Psoas muscle (tissue), 8 donors: ENCODE results near the gene WDR64. TPM values are rescaled to one million over a fixed set of nuclear protein-coding genes. Genes with fewer than 3 reads are reported as not detected.
A peak's percentile ranks its signal among the peaks of the same experiment; 100 is the strongest.

Experiments used
- ATAC-seq, 4 donors: fragments of 200-7000 bp; cut with Tn5 transposase; one replicate each; pipeline ENCODE4 v1.9.1; 2020; ENCODE audit warnings: moderate library complexity in 3 of 4, mild to moderate bottlenecking in 2 of 4
- DNase-seq, 2 donors: peaks; one replicate each; pipeline ENCODE4 v3.0.0-alpha.2; 2020
- H3K27ac ChIP-seq: fragments of 200-600 bp; one replicate; pipeline ENCODE4 v1.8.0; 2022
- H3K27me3 ChIP-seq, 3 donors: fragments of 200-600 bp in 1 of 3; one replicate each; pipeline versions ENCODE4 v1.6.1 to v1.8.0; 2013 to 2022; ENCODE audit warnings: low read length in 2 of 3, mild to moderate bottlenecking in 2 of 3, moderate library complexity in 1 of 3; ENCODE audit not compliant: insufficient read depth in 3 of 3
- H3K36me3 ChIP-seq, 2 donors: fragments of 200-600 bp in 1 of 2; one replicate each; pipeline versions ENCODE4 v1.6.1 to v1.8.0; 2013 to 2022; ENCODE audit warnings: low read depth in 1 of 2, mild to moderate bottlenecking in 1 of 2, moderate library complexity in 1 of 2; ENCODE audit not compliant: insufficient read depth in 1 of 2
- H3K4me1 ChIP-seq: fragments of 200-600 bp; one replicate; pipeline ENCODE4 v1.8.0; 2022
- H3K4me3 ChIP-seq: fragments of 200-600 bp; one replicate; pipeline ENCODE4 v1.8.0; 2022; ENCODE audit warnings: mild to moderate bottlenecking
- H3K9me3 ChIP-seq: fragments of 200-600 bp; one replicate; pipeline ENCODE4 v1.8.0; 2022
- WGBS, 3 donors: extraction: QIAGEN DNeasy Blood & Tissue Kit; methylation state at CpG; one replicate each; pipeline versions ENCODE4 v1.1.6 to v1.1.7; 2013; 5-methylcytosine and 5-hydroxymethylcytosine counted together
- intact Hi-C, 2 donors: fragments of 100-400 bp; cut with DNase I; formaldehyde crosslinking; loops; one replicate each; pipeline versions ENCODE4 v1.11.0 to v1.14.2; 2022
- polyA plus RNA-seq, 3 donors: library from polyadenylated mRNA; stranded (reverse); fragments of 200-250 nt; gene quantifications; one replicate each; pipeline ENCODE4 v1.2.3, GENCODE V29; 2013
- total RNA-seq, 4 donors: library from RNA; stranded (reverse); fragmentation: NEBNext Ultra II Directional in 2 of 4; extraction: Animal tissue kit (Norgen Biotek cat#: 25700) in 2 of 4; gene quantifications; one replicate each; pipeline versions ENCODE4 v1.2.1 to v1.2.4, GENCODE V29; 2021 to 2023
- TF ChIP-seq, protein P1 (sequence below): fragments of 200-600 bp; IDR thresholded peaks from one replicate; pipeline ENCODE4 v1.8.0; 2022; ENCODE audit warnings: antibody characterized with exemption
- donor health status: healthy with polysubstance abuse.
- donor health status: DM: no; HTN: no; CAD: no; lungs with moderate emphysema.
- donor health status: Bipolar disorder and iron deficiency.
- donor health status: healthy.
- donor health status: DM: yes; HTN: yes; CAD: no.
- donor health status: DM: no; HTN: no; CAD: no.
- donor health status: DM: no; HTN: no; CAD: no.
- donor health status: DM: yes; HTN: yes; CAD: no.

WDR64 gene
- total and polyA plus RNA-seq, 7 donors = not detected

GRCh38 chr1:241615043-241615974 is 36.8 kb upstream of the WDR64 start:
- ATAC-seq = no peak
- peaks cover 4% of the 10 kb centered on the region for H3K4me1 ChIP-seq
- no peaks in the 10 kb centered on the region for H3K36me3 ChIP-seq
- no peak overlapping the region for H3K27ac ChIP-seq
- no peak overlapping the region for H3K4me3 ChIP-seq
- WGBS, 3 donors = 88 to 90% (median 89%) methylated on average over 8 of the region's 8 CpGs
- H3K9me3 ChIP-seq = no peaks in the 10 kb centered on the region
- no peaks in the 10 kb centered on the region for H3K27me3 ChIP-seq
- intact Hi-C loops = no loop called here
- TF ChIP-seq, protein P1, sequence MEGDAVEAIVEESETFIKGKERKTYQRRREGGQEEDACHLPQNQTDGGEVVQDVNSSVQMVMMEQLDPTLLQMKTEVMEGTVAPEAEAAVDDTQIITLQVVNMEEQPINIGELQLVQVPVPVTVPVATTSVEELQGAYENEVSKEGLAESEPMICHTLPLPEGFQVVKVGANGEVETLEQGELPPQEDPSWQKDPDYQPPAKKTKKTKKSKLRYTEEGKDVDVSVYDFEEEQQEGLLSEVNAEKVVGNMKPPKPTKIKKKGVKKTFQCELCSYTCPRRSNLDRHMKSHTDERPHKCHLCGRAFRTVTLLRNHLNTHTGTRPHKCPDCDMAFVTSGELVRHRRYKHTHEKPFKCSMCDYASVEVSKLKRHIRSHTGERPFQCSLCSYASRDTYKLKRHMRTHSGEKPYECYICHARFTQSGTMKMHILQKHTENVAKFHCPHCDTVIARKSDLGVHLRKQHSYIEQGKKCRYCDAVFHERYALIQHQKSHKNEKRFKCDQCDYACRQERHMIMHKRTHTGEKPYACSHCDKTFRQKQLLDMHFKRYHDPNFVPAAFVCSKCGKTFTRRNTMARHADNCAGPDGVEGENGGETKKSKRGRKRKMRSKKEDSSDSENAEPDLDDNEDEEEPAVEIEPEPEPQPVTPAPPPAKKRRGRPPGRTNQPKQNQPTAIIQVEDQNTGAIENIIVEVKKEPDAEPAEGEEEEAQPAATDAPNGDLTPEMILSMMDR = no peak
- no peak for DNase-seq

GRCh38 chr1:241617426-241617825 is 34.7 kb upstream of the WDR64 start:
- Histone ChIP-seq H3K4me1 (no peaks in the 10 kb centered on the region), H3K4me3 (no peak overlapping the region), H3K27me3 (no peaks in the 10 kb centered on the region), H3K9me3 (no peaks in the 10 kb centered on the region), H3K36me3 (no peaks in the 10 kb centered on the region), H3K27ac (no peak overlapping the region)
- WGBS, 3 donors = 86 to 92% (median 89%) methylated on average over 7 of the region's 7 CpGs
- intact Hi-C loops = no loop called here
- ATAC-seq = no peak
- DNase-seq = no peak
- TF ChIP-seq, protein P1 = no peak

DNA sequence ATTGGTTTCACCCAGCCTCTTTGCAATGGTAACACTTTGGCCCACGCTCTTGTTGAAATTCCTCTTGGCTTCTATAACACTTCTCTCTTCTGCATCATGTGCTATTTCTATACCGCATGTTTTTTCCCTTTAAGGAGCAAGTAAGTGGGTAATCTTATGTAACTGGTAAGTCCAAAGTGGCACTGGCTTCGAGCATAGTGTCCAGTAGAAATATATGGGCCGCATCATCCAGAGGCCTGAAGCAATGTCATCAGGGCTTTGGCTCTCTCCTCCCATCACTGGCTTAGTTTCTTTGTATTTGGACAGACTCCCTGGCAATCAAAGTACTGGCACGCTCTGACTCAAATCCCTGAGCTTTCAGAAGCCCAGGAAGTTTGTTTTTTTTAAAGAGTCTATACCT is 29.4 kb upstream of the WDR64 start:
- ATAC-seq (peak in 2 of 4 donors; percentile 21 to 42), DNase-seq (no peak)
- intact Hi-C loops = no loop called here
- Histone ChIP-seq H3K36me3 (no peaks in the 10 kb centered on the region), H3K27me3 (no peaks in the 10 kb centered on the region), H3K27ac (no peak overlapping the region), H3K9me3 (no peaks in the 10 kb centered on the region), H3K4me1 (no peaks in the 10 kb centered on the region), H3K4me3 (no peak overlapping the region)
- WGBS, 3 donors = 37 to 60% (median 50%) methylated on average over 5 of the region's 5 CpGs
- TF ChIP-seq, protein P1 = no peak

GRCh38 chr1:241624935-241625334 is 27.1 kb upstream of the WDR64 start:
- intact Hi-C loops = loop anchor here in 1 of 2 donors (5.0 kb wide), 1 partner anchor 93 kb away; the partner anchor contains the start of gene KMO
- DNase-seq (no peak), ATAC-seq (no peak)
- Histone ChIP-seq H3K27ac (no peak overlapping the region), H3K36me3 (no peaks in the 10 kb centered on the region), H3K9me3 (no peaks in the 10 kb centered on the region), H3K4me1 (peaks cover 4% of the 10 kb centered on the region), H3K27me3 (no peaks in the 10 kb centered on the region), H3K4me3 (no peak overlapping the region)
- TF ChIP-seq, protein P1 = no peak
- 92 to 96% (median 94%) methylated on average over 2 of the region's 2 CpGs for WGBS, 3 donors
